Smooth muscle cell (in vitro differentiated cells): ENCODE results near the gene COA7. TPM values are rescaled to one million over a fixed set of nuclear protein-coding genes. Genes with fewer than 3 reads are reported as not detected.

ENCODE experiments used
- DNase-seq: peaks from one replicate; lab custom pipeline; 2025; ENCODE audit not compliant: unreplicated experiment; lab: John Stamatoyannopoulos, UW
- H2AFZ ChIP-seq: fragments of 200-600 bp; sonication (generic); 2 replicates; pipeline ENCODE4 v1.6.0; 2016; ENCODE audit warnings: antibody characterized with exemption, low read depth, mild to moderate bottlenecking
- H3F3A ChIP-seq: fragments of 200-600 bp; sonication (generic); 2 replicates; pipeline ENCODE4 v1.6.0; 2017; ENCODE audit warnings: antibody characterized with exemption, low read depth
- H3K27ac ChIP-seq: fragments of 200-600 bp; sonication (generic); 2 replicates; pipeline ENCODE4 v1.5.1; 2016; ENCODE audit warnings: low read depth, mild to moderate bottlenecking
- H3K27me3 ChIP-seq: fragments of 200-600 bp; sonication (generic); 2 replicates; pipeline ENCODE4 v1.6.1; 2016; ENCODE audit warnings: low read depth, mild to moderate bottlenecking
- H3K36me3 ChIP-seq: fragments of 200-600 bp; sonication (generic); 2 replicates; pipeline ENCODE4 v1.5.1; 2016; ENCODE audit warnings: low read depth
- H3K4me1 ChIP-seq: fragments of 200-600 bp; sonication (generic); 2 replicates; pipeline ENCODE4 v1.5.1; 2016; ENCODE audit warnings: low read depth
- H3K4me2 ChIP-seq: fragments of 200-600 bp; sonication (generic); 2 replicates; pipeline ENCODE4 v1.6.0; 2016; ENCODE audit warnings: mild to moderate bottlenecking
- H3K4me3 ChIP-seq: fragments of 200-600 bp; sonication (generic); 2 replicates; pipeline ENCODE4 v1.5.1; 2016; ENCODE audit warnings: mild to moderate bottlenecking
- H3K79me2 ChIP-seq: fragments of 200-600 bp; sonication (generic); 2 replicates; pipeline ENCODE4 v1.6.0; 2016; ENCODE audit warnings: low read depth, mild to moderate bottlenecking
- H3K9ac ChIP-seq: fragments of 200-600 bp; sonication (generic); 2 replicates; pipeline ENCODE4 v1.6.0; 2016; ENCODE audit warnings: low read depth
- H3K9me3 ChIP-seq: fragments of 200-600 bp; sonication (generic); replicated peaks from 2 replicates; pipeline ENCODE4 v1.5.1; 2016; ENCODE audit warnings: low read depth
- H4K20me1 ChIP-seq: fragments of 200-600 bp; sonication (generic); 2 replicates; pipeline ENCODE4 v1.6.0; 2016; ENCODE audit warnings: low read depth
- CTCF ChIP-seq: fragments of 200-600 bp; sonication (generic); IDR thresholded peaks from 2 replicates; pipeline ENCODE4 v1.5.1; 2017; ENCODE audit warnings: borderline replicate concordance, mild to moderate bottlenecking, antibody characterized with exemption; ENCODE audit not compliant: insufficient read depth, poor library complexity, severe bottlenecking
- WGBS: methylation state at CpG from one replicate; pipeline ENCODE4 v1.1.7; 2016; ENCODE audit warnings: low lambda C conversion rate; 5-methylcytosine and 5-hydroxymethylcytosine counted together
- polyA plus RNA-seq: library from polyadenylated mRNA; unstranded; fragments of >200 nt; fragmentation: Nextera tagmentation; extraction: Ambion mirVana; gene quantifications from 2 replicates; pipeline ENCODE4 v1.2.1, GENCODE V29; 2016
- total RNA-seq: library from RNA; depleted of rRNA; stranded (reverse); fragments of >200 nt; gene quantifications from 2 replicates; pipeline ENCODE4 v1.2.3, GENCODE V29; 2014

Gene COA7
- total and polyA plus RNA-seq, 2 experiments from 2014 or later, result 4.4 to 7.3 TPM

- Histone ChIP-seq H3K4me3 (no peak overlapping the region), H2AFZ (no peak overlapping the region), H3K4me2 (no peak overlapping the region), H3K27ac (no peak overlapping the region), H3F3A (no peaks in the 10 kb centered on the region), H3K4me1 (no peaks in the 10 kb centered on the region), H4K20me1 (no peaks in the 10 kb centered on the region), H3K9me3 (no peaks in the 10 kb centered on the region), H3K27me3 (no peaks in the 10 kb centered on the region), H3K36me3 (no peaks in the 10 kb centered on the region), H3K9ac (no peak overlapping the region), H3K79me2 (no peaks in the 10 kb centered on the region)
- 89% methylated on average over 4 of the region's 4 CpGs for WGBS
- no peak for TF ChIP-seq CTCF
- DNase-seq, result no peak
Observed at GRCh38 chr1:52713590-52713989, 15.4 kb upstream of the COA7 start.

GRCh38 chr1:52709016-52709415 is 10.9 kb upstream of the COA7 start:
- no peak for TF ChIP-seq CTCF

GRCh38 chr1:52707927-52708655 is 9.9 kb upstream of the COA7 start:
- DNase-seq, result no peak
- H3K4me2 ChIP-seq, result no peak overlapping the region
- no peak overlapping the region for H3K27ac ChIP-seq

More at GRCh38 chr1:52709016-52709415, 10.9 kb upstream of the COA7 start:
- Histone ChIP-seq H3K4me3 (no peak overlapping the region), H3F3A (no peaks in the 10 kb centered on the region), H3K79me2 (no peaks in the 10 kb centered on the region), H3K27ac (no peak overlapping the region), H3K4me2 (no peak overlapping the region), H3K9me3 (no peaks in the 10 kb centered on the region), H3K27me3 (no peaks in the 10 kb centered on the region), H3K9ac (no peak overlapping the region), H3K36me3 (no peaks in the 10 kb centered on the region), H4K20me1 (no peaks in the 10 kb centered on the region), H3K4me1 (no peaks in the 10 kb centered on the region), H2AFZ (no peak overlapping the region)
- 71% methylated on average over 6 of the region's 6 CpGs for WGBS
- no peak for DNase-seq

More at GRCh38 chr1:52707927-52708655, 9.9 kb upstream of the COA7 start:
- Histone ChIP-seq H3K79me2 (no peaks in the 10 kb centered on the region), H3K36me3 (no peaks in the 10 kb centered on the region), H3K9ac (no peak overlapping the region), H3K27me3 (no peaks in the 10 kb centered on the region), H3K9me3 (no peaks in the 10 kb centered on the region), H3F3A (no peaks in the 10 kb centered on the region), H3K4me3 (no peak overlapping the region), H2AFZ (no peak overlapping the region), H4K20me1 (no peaks in the 10 kb centered on the region), H3K4me1 (no peaks in the 10 kb centered on the region)
- WGBS, result 83% methylated on average over 5 of the region's 5 CpGs
- TF ChIP-seq CTCF, result no peak
